ENCODE measurements around the gene TARP.

The TARP gene

DNA sequence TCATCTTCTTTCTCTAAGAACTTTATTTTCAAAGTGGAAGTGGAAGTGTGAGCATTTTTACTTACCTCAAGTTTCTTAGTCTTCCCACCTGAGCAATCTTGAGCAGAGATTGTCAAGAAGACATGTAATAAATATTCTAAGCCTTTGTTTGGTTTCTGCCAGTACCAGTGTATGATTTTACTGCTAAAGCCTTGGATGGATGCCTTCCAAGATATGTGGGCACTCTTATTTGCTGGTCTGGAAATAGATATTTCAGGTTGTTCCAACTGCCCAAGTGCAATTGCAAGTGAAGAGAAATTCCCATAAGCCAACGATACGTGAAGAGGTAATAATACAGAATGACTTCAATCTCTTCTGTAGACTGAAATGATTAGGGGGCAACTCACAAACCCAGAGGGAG is 18.2 kb upstream of the TARP start (continued):
- TF ChIP-seq, protein P1, sequence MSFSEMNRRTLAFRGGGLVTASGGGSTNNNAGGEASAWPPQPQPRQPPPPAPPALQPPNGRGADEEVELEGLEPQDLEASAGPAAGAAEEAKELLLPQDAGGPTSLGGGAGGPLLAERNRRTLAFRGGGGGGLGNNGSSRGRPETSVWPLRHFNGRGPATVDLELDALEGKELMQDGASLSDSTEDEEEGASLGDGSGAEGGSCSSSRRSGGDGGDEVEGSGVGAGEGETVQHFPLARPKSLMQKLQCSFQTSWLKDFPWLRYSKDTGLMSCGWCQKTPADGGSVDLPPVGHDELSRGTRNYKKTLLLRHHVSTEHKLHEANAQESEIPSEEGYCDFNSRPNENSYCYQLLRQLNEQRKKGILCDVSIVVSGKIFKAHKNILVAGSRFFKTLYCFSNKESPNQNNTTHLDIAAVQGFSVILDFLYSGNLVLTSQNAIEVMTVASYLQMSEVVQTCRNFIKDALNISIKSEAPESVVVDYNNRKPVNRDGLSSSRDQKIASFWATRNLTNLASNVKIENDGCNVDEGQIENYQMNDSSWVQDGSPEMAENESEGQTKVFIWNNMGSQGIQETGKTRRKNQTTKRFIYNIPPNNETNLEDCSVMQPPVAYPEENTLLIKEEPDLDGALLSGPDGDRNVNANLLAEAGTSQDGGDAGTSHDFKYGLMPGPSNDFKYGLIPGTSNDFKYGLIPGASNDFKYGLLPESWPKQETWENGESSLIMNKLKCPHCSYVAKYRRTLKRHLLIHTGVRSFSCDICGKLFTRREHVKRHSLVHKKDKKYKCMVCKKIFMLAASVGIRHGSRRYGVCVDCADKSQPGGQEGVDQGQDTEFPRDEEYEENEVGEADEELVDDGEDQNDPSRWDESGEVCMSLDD (tag by site-specific recombination; IDR thresholded peaks at IDR 0.05), result no peak
- no peak for TF ChIP-seq ZNF169 (tag by site-specific recombination; IDR thresholded peaks at IDR 0.05)
- TF ChIP-seq, protein P2, sequence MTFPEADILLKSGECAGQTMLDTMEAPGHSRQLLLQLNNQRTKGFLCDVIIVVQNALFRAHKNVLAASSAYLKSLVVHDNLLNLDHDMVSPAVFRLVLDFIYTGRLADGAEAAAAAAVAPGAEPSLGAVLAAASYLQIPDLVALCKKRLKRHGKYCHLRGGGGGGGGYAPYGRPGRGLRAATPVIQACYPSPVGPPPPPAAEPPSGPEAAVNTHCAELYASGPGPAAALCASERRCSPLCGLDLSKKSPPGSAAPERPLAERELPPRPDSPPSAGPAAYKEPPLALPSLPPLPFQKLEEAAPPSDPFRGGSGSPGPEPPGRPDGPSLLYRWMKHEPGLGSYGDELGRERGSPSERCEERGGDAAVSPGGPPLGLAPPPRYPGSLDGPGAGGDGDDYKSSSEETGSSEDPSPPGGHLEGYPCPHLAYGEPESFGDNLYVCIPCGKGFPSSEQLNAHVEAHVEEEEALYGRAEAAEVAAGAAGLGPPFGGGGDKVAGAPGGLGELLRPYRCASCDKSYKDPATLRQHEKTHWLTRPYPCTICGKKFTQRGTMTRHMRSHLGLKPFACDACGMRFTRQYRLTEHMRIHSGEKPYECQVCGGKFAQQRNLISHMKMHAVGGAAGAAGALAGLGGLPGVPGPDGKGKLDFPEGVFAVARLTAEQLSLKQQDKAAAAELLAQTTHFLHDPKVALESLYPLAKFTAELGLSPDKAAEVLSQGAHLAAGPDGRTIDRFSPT (tag by site-specific recombination; IDR thresholded peaks at IDR 0.05), result no peak
- no peak for TF ChIP-seq EGR2 (tag by site-specific recombination; IDR thresholded peaks at IDR 0.05; ENCODE audit: low read depth)
- TF ChIP-seq ZNF398 (tag by site-specific recombination; IDR thresholded peaks at IDR 0.05), result no peak
- TF ChIP-seq ZNF558 (tag by site-specific recombination; IDR thresholded peaks at IDR 0.05), result no peak
- TF ChIP-seq ZNF239 (tag by site-specific recombination; IDR thresholded peaks at IDR 0.05), result no peak

GRCh38 chr7:38291117-38291647 is 17.7 kb upstream of the TARP start:
- no peaks in the 10 kb centered on the region for H3K9me3 ChIP-seq (ENCODE audit: control insufficient read depth, insufficient read depth, low read depth, low read length)
- H3K27ac ChIP-seq (ENCODE audit: extremely low read depth, low read depth, low read length), result no peak overlapping the region
- H3K36me3 ChIP-seq (ENCODE audit: control insufficient read depth in 2 of 2, insufficient read depth in 1 of 2, low read length in 2 of 2), result no peaks in the 10 kb centered on the region
- H3K4me1 ChIP-seq (ENCODE audit: control insufficient read depth, insufficient read depth, low read length), result no peaks in the 10 kb centered on the region
- POLR2A ChIA-PET, result no interaction called here
- no peak overlapping the region for H3K4me3 ChIP-seq (ENCODE audit: low read depth, low read length)
- CTCF ChIA-PET, result interaction anchor here (0.6 kb wide), 1 partner anchor 164 kb away, joined by 4 read pairs; no protein-coding TSS in a partner anchor
- TF ChIP-seq ZSCAN5A (tag by site-specific recombination; IDR thresholded peaks at IDR 0.05) (no peak), ZFHX2 (tag by site-specific recombination; conservative IDR thresholded peaks at IDR 0.05) (no peak), ZNF211 (tag by site-specific recombination; IDR thresholded peaks at IDR 0.05; ENCODE audit: low read depth) (no peak), ZNF449 (tag by site-specific recombination; IDR thresholded peaks at IDR 0.05) (no peak), MEIS1 (CRISPR knock-in tag; IDR thresholded peaks at IDR 0.05; ENCODE audit: borderline replicate concordance) (no peak), ZNF394 (tag by site-specific recombination; IDR thresholded peaks at IDR 0.05; ENCODE audit: borderline replicate concordance) (no peak), ZBTB8A (tag by site-specific recombination; IDR thresholded peaks at IDR 0.05) (no peak), ZNF610 (tag by site-specific recombination; IDR thresholded peaks at IDR 0.05; ENCODE audit: borderline replicate concordance) (no peak), TRIM28 (IDR thresholded peaks at IDR 0.05; ENCODE audit: borderline replicate concordance, low read length) (no peak), OSR2 (tag by site-specific recombination; IDR thresholded peaks at IDR 0.05) (no peak), ZFP41 (tag by site-specific recombination; IDR thresholded peaks at IDR 0.05; ENCODE audit: borderline replicate concordance) (no peak), ZNF433 (tag by site-specific recombination; IDR thresholded peaks at IDR 0.05; ENCODE audit: low read depth) (no peak), ZNF239 (tag by site-specific recombination; IDR thresholded peaks at IDR 0.05) (no peak), GLIS1 (tag by site-specific recombination; IDR thresholded peaks at IDR 0.05) (no peak), ZSCAN30 (tag by site-specific recombination; IDR thresholded peaks at IDR 0.05) (no peak)
- TF ChIP-seq, protein P3, sequence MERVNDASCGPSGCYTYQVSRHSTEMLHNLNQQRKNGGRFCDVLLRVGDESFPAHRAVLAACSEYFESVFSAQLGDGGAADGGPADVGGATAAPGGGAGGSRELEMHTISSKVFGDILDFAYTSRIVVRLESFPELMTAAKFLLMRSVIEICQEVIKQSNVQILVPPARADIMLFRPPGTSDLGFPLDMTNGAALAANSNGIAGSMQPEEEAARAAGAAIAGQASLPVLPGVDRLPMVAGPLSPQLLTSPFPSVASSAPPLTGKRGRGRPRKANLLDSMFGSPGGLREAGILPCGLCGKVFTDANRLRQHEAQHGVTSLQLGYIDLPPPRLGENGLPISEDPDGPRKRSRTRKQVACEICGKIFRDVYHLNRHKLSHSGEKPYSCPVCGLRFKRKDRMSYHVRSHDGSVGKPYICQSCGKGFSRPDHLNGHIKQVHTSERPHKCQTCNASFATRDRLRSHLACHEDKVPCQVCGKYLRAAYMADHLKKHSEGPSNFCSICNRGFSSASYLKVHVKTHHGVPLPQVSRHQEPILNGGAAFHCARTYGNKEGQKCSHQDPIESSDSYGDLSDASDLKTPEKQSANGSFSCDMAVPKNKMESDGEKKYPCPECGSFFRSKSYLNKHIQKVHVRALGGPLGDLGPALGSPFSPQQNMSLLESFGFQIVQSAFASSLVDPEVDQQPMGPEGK (tag by site-specific recombination; IDR thresholded peaks at IDR 0.05), result no peak
